H54 (cell line): ENCODE measurements around the gene MVB12B.

Experiments used
- DNase-seq: peaks from one replicate; pipeline ENCODE4 v3.0.0; 2011; ENCODE audit warnings: low spot score, mixed read lengths; ENCODE audit not compliant: insufficient read length
- FAIRE-seq: peaks from 3 replicates; lab custom pipeline; 2011; peaks lifted over from hg19 to GRCh38; lab: Jason Lieb, UNC
- POLR2A ChIP-seq: IDR thresholded peaks from 2 replicates; pipeline ENCODE4 v1.6.1; 2011; ENCODE audit warnings: low read depth, mild to moderate bottlenecking, low read length

Gene MVB12B

DNA sequence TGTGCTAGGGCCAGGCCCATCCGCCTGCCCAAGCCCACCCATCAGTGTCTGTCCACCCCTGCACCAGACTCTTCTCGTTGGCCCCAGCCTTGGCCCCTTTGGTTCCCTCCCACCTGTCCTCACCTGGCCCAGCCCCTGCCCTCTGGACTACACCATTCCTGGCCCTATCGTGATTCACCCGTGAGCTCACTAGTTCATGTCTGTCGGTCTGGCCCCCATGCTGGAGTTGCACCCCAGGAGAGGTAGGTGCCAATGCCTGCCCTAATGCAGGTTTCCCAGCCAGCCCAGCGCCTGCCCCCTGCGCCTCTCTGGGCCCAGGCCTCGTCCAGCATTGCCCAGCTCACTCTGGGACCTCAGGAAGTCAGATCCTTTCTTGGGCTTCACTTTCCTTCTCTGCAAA, 171.7 kb downstream of the MVB12B start:
- no peak for DNase-seq
- TF ChIP-seq POLR2A: no peak
- FAIRE-seq: no peak

GRCh38 chr9:126499005-126499910, 172.6 kb downstream of the MVB12B start:
- DNase-seq (peak; percentile 65), FAIRE-seq (no peak)
- no peak for TF ChIP-seq POLR2A

DNA sequence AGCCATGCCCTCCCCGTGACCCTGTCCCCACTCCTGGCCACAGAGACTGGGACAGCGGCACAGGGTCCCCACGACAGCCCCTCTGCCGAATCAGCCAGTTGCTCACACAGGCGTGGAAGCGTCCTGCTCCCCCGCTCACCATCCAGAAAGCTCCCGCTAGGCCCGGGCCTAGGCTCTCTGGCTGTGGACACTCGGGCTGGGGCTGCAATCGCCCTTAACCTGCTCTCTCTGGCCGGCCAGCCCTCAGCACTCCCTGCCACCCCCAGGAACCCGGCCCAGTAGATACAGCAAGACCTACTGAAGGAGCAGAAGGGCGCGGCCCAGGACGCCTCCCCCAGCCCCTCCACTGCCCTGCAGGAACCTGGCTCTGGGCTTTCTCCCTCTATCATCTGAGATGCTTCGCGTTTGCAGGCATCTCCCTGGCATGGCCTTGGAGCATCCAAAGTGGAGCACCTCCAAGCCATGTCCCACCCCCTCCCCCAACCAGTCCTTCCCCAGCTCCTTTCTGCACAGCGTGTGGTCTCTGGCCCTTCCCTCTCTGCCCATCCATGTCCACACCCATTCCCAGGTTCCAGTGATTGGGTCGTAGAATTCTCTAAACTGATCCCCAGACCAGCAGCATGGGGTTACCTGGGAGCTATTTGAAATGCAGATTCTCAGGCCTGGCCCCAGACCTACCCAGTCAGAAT, 173.4 kb downstream of the MVB12B start:
- FAIRE-seq (no peak), DNase-seq (no peak)
- TF ChIP-seq POLR2A: no peak

- TF ChIP-seq POLR2A: no peak
- FAIRE-seq (peak; percentile 62), DNase-seq (peak; percentile 91)
Measured at GRCh38 chr9:126500600-126501382, 174.2 kb downstream of the MVB12B start.

DNA sequence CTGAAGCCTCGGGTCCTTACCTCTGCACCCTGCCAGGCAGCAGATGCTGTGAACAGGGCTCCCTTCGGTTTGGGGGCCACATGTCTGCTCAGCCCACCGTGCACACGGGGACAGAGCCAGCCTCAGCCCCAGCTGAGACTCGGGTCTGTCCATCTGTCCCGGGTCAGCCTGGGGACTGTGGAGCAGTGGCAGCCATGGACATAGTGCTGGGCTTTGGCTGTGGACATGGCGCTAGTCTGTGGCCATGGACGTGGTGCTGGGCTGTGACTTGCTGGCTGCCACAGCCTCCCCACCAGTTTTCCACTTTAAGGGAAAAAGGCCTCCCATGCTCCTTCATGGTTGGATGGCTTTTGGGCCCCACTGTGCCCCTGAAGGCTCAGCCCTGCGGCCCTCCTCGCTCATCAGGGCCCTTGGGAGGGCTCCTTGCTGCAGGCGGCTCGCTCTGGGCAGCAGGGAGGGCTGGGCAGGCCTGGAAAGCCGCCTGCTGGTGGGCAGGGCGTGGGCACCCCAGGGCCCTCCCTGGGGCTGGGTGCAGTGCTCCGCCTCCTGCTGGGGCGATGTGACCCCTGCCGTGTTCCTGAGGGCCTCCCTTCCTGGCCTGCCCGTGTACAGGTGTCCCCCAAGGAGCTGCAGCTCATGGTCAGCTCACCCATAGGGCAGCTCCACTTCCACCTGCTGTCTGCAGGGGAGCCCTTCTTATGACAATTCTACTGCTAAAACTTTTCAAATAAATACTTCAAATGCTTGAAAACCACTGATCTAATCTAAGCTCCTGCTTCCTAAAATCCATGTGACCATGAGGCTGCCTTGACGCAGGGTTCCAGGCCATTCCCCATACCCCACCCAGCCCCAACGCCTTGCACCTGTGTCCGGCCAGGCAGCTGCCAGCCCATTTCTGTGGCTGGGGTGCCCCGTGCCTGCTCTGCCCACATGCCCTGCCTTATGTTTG, 175.0 kb downstream of the MVB12B start:
- FAIRE-seq: no peak
- TF ChIP-seq POLR2A: no peak
- no peak for DNase-seq

- no peak for FAIRE-seq
Measured at GRCh38 chr9:126502417-126503332, 176.0 kb downstream of the MVB12B start.

GRCh38 chr9:126503333-126504085, 176.9 kb downstream of the MVB12B start:
- no peak for TF ChIP-seq POLR2A
- FAIRE-seq: peak; percentile 15

More at GRCh38 chr9:126502417-126503332, 176.0 kb downstream of the MVB12B start:
- no peak for TF ChIP-seq POLR2A
- DNase-seq: peak; percentile 97

DNA sequence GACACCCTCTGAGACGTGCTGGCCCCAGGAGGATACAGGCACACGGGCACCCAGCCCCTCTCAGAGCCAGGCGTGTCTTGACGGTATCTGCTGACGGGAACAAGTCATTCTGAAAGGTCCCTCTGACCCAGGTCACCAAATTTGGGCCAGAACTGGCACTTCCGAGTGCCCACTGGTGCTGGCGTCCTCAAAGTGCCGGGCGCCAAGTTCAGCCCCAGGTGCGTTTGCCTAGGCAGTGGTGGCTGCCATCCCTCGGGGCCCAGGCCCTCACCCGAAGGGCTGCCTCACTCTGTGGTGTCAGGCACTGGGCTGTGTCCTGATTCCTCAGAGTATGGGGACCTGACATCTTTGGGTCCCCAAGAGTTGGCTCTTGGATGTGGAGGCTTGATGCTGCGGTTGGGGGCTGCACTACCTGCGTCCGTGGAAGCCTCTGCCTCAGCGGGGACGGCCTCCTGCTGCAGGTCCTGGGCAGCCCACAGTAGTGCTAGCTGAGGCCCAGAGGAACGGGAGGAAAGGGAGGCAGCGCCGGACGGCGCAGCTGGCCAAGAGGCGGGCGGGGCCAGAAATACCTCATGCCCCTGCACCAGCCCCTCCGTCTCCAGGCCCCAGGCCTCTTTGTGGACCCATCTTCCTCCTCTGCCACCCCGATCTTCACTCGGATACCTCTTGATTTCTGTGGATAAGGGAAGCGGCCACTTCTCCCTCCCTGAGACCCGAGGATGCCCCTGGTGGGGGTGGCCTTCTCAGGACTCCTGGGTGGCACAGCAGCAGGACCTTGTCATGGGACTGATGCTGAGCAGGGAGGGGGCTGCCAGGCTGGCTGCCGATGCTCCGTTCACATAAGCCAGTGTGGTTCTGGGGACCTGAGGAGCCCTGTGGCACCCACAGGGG, 177.7 kb downstream of the MVB12B start:
- no peak for DNase-seq
- FAIRE-seq: no peak
- TF ChIP-seq POLR2A: no peak

More at GRCh38 chr9:126503333-126504085, 176.9 kb downstream of the MVB12B start:
- DNase-seq: peak; percentile 91

- FAIRE-seq: no peak
- TF ChIP-seq POLR2A: no peak
Measured at GRCh38 chr9:126504977-126505455, 178.4 kb downstream of the MVB12B start.

More at GRCh38 chr9:126504977-126505455, 178.4 kb downstream of the MVB12B start:
- DNase-seq: no peak
